ENCODE measurements around the gene GNAT2.
"Not testable (repeated sequence)": the region's sequence is repeated elsewhere in the genome, so short reads cannot be mapped to it uniquely, and the experiment has no call there.

GNAT2 gene

DNA sequence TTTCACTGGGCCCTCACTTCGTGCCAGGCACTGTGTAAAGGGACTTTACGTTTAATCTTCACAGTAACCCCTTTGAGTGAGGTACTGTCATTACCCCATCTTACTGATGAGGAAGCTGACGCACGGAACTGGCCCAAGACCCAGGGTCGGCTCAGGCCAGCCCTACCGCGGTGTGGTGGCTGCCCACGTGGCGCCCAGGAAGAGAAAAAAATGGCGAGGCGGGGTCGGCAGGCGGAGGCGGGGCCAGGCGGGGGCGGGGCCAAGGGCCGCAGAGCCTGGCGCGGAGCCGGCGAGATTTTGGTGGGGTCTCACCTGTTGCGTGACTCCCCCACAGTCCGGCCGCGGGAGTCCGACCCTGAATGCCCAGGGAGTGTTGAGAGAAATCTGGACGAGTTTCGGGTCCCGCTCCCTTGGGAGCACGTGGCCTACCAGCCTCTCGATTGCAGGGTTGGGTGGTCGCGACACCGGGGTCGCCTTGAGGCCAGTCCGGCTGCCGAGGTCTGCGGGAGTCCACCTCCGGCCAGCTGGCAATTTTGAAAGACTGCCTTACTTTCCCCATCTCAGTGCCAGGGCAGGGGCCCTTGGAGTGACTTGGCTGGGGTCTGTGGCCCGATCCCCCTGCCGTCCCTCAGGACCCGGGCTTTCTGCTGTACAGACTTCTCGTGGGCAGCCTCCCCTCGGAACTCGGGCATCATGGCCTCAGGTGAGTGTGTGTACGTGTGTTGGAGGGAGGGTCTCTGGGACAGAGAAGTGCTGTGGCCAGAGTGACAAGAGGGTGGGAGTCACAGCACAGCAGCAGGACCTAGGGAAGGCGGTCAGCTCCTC, at the start of gene GNAT2, which contains the start of gene AMPD2:
GNAT2 (minus strand) TSS at position 41 of the 825 bp plus-strand sequence. CDS start 6,746 bp downstream, outside the sequence.
AMPD2 (plus strand) TSS at position 262 of the 825 bp plus-strand sequence. CDS start 1,339 bp downstream, outside the sequence.
- peak; percentile 54 to 64 for DNase-seq (ENCODE audit: low read depth in 2 of 2)

DNA sequence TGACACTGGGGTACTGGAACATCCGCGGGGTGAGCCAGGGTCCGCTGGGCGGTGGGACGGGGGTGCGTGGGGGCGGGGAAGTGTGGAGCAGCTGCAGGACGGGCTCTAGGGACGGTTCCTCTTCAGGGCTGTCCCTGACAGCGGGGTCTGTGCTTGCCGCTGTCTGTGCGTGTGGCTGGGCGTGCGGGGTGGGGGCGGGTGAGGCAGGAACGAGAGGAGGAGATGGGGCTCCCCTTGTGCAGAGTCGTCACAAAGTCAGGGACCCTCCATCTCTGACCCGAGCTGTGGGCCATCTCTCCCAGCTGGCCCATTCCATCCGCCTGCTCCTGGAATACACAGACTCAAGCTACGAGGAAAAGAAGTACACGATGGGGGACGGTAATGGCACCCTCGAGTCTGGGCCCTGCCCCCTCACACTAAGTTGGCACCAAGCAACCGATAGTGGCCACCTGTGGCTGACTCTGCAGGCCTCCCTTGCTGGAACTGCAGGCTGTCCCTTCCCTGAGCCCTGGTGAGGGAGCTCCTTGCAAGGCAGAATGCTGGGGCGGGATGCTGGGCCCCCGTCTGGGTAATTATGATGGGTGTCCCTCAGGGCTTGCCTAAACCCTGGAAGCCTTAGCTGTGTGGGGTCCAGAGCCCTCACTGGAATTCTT, 48.8 kb upstream of the GNAT2 start:
- DNase-seq (ENCODE audit: low read depth in 2 of 2), result no peak

DNA sequence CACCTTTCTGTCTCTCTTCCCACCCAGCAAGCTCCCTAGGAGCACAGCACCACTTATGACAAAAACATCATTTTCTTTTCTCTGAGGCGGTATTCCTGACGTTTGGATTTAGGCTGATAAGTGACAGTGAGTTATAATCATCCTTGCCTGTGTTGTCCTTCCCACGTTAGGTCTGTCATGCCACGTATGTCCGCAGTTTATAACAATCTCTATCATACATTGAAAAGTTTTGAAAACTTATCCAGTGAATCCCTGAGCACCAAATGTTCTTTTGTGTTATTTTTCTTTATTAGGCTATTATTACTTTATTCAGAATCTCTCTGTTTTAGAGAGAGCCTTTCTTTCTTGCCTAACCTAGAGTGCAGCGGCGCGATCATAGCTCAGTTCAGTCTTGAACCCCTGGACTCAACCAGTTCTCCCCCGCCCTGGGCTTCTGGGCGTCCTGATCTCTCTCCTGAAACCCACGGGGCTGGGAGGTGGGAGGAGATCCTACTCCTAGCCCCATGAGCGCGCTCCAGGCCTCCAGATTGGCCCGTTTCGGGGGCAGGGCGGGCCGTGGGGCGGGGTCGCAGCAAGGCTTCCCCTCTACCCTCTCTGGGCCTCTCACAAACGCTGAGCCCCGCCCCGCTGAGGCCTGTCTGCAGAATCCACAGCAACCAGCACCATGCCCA, 48.2 kb upstream of the GNAT2 start, which contains the start of gene GSTM2:
GSTM2 (plus strand) TSS at position 606 of the 671 bp plus-strand sequence; CDS start at position 665, 59 bp downstream.
- DNase-seq (ENCODE audit: low read depth in 2 of 2), result peak; percentile 76 to 80

DNA sequence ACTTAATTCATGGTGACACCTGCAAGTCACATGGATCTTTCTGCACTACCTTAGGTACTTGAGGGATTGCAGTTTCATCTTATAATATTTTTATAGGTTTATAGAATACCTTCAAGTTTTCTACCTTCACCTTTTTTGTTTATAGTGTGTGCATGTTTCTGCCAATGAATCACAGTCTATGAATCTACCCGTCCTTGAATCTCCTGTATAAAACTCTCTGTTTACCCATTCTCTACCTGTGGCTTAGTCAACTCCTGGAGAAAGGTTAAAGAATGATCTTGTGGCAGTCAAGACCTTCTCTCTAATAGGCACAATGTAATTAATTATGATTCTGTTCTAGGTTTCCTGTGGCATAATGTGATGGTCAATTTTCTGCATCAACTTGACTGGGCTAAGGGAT, 45.3 kb upstream of the GNAT2 start:
- no peak for DNase-seq (ENCODE audit: low read depth in 2 of 2)

DNA sequence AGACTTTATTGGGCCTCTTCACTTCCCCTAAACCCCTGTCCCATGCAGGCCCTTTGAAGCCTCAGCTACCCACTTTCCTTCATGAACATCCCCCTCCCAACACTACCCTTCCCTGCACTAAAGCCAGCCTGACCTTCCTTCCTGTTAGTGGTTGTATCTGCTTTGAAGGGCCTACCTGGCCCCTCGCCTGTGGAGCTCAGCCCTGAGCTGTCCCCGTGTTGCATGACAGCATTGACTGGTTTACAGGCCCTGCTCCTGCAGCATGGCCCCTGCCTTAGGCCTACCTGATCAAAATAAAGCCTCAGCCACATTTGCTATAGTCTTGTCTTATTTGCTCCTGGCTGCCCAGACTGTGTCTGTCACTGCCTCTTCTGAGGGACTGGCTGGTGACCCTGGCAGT, 42.0 kb upstream of the GNAT2 start:
- no peak for DNase-seq (ENCODE audit: low read depth in 2 of 2)

DNA sequence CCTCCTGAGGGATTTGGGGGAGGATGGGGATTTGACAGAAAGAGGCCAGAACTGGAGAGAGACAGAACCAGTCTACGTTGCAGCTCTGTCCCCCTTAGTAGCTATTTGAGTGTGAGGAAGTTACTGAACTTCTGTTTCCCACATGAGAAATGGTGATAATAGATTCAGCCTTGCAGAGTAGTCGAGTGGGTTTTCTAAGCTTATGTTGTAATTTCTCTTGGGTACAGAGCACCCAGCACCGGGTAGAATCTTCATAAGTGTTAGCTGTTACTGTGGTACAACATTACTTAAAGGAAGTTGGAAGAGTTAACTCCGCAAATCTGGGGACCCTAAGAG, 41.2 kb upstream of the GNAT2 start:
- DNase-seq (ENCODE audit: low read depth in 2 of 2), result not testable (repeated sequence)

DNA sequence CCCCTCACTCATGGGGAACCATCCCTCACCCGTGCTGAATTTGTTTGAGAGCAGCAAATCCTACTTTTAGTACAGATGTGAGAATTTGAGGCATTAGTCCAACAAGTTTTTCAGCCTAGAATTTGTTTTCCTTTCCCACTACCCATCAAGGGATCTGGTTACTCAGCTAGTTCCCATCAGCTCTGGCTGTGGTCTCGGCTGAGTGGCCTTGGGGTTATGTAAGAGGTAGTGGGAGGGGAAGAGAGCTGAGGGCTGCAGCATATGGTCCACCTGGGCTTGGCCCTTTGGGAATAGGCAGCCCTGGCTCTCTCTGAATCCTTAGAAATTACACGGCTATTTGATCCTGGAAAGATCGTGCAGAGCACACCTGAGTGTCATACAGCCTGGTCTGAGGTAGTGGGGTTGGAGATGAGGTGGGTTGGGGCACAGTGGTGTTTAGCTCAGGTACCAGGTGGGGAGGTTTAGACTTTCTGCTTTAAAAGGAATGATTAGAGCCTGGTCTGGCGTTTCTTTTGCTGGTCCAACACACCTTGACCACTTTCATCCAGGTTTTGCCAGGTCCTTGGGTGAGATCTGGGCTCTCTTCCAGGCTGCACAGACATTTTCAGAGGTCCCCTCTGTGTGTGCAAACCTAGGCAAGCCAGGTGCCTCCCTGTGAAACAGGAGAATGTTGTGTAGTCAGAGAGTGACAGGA, 40.7 kb upstream of the GNAT2 start:
- no peak for DNase-seq (ENCODE audit: low read depth in 2 of 2)

DNA sequence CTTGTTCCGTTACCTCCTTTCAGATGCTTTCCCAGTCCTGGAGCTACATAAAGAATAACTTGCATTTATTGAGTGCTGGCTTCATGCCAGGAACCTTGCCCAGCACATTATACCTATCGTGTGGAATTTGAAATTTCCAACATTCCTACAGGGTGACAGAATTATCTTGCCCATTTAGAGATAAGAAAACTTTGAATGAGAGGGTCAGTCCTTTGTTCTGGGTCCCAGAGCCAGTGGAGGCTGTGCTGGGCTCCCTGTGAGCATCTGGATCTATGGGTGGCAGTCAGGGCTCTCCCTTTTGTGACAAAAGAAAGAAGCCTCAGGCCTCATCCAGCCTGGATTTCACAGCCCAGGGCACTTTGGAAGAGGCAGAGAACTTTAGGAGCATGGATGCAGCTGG, 39.7 kb upstream of the GNAT2 start:
- DNase-seq (ENCODE audit: low read depth in 2 of 2), result no peak

DNA sequence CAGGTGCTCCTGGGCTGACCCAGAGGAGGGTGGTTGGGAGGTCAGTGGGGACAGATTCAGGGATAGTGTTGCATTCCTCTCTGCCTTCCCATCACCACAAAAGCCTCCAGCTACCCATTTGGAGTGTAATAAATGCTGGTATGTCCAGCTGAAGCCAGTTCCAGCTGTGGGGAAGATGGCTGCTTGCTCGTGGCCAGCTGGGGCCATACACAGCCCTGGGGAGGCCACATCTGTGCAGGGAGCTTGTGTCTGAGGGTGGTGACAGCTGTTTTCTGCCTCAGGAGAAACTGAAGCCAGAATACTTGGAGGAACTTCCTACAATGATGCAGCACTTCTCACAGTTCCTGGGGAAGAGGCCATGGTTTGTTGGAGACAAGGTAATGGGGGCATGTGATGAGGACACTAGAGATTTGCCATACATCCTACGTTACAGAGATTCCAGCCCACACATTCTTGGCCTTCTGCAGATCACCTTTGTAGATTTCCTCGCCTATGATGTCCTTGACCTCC, 39.2 kb upstream of the GNAT2 start:
- no peak for DNase-seq (ENCODE audit: low read depth in 2 of 2)

DNA sequence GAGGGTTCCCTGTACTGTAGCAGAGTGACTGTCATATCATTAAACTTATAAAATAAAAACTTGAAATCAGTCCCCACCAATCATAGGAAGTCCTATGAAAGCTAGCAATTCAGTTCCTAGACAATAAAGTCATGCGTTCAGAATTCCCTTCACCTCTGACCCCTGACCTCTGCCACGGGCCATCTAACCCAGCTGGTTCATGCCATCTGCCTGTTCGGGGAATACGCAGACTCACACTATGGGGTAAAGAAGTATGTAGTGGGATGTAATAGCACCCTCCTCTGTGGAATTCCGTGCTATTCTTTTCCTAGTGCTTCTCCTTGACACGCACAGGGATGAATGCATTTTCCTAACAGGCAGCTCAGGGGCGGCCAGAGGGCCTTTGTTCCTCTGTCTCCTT, 38.6 kb upstream of the GNAT2 start:
- no peak for DNase-seq (ENCODE audit: low read depth in 2 of 2)

DNA sequence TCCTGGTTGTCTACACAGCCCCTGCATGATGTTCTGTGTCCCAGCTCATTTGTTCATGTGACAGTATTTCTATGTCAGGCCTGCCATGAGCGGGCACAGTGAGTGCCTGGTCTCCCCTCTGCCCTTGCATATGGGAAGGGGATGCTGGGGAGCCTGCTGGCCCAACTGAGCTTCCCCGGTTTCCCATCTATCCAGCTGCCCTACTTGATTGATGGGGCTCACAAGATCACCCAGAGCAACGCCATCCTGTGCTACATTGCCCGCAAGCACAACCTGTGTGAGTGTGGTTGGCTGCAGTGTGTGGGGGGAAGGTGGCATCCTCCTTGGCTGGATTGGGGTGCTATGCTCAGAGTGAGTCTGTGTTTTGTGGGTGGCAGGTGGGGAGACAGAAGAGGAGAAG, 38.0 kb upstream of the GNAT2 start:
- no peak for DNase-seq (ENCODE audit: low read depth in 2 of 2)

DNA sequence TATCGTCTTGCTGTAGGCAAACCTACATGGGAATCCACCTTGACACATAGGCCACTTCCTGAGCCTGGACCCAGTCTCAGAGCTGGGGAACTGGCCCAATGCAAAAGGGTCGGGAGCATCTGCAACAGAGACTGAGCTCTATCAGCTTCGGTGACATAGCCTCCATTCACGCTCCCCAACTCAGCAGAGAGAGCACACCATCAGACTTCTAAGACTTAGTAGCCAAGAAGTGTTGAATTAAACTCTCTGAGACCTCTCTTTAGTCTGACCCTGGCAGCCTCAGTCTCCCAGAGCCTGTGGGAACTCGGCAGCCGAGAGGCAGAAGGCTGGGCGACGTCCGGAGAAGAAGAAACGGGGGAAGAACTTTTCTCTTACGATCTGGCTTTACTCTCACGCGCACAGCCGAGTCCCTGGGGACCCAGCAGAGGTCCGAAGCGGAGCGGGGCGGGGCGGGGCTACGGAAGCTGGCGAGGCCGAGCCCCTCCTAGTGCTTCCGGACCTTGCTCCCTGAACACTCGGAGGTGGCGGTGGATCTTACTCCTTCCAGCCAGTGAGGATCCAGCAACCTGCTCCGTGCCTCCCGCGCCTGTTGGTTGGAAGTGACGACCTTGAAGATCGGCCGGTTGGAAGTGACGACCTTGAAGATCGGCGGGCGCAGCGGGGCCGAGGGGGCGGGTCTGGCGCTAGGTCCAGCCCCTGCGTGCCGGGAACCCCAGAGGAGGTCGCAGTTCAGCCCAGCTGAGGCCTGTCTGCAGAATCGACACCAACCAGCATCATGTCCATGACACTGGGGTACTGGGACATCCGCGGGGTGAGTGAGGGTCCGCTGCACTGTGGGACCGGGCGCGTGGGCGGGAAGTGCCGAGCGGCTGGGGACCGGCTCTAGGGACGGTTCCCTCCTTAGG, 36.5 kb upstream of the GNAT2 start, which contains the start of gene GSTM4:
GSTM4 (plus strand) TSS at position 485 of the 905 bp plus-strand sequence; CDS start at position 776, 291 bp downstream.
- DNase-seq (ENCODE audit: low read depth in 2 of 2), result peak; percentile 62 to 74

DNA sequence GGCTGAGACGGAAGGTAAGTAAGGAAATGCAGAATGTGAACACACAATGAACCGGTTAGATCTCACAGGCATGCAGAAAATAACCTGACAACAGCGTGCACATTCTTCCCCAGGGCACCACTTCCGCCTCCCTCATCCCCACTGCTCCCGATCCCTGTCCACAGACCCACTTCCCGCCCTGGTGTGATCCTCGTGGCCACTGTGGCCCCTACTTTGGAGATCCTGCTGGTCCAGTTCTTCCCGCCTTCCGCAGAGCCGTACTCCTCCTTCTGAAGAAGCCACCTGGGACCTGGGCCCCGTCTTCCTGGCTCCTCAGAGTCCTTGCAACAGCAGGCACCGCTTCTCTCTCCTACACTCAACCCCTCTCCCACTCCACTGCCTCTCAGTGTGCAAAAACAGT, 35.1 kb upstream of the GNAT2 start:
- DNase-seq (ENCODE audit: low read depth in 2 of 2), result no peak

DNA sequence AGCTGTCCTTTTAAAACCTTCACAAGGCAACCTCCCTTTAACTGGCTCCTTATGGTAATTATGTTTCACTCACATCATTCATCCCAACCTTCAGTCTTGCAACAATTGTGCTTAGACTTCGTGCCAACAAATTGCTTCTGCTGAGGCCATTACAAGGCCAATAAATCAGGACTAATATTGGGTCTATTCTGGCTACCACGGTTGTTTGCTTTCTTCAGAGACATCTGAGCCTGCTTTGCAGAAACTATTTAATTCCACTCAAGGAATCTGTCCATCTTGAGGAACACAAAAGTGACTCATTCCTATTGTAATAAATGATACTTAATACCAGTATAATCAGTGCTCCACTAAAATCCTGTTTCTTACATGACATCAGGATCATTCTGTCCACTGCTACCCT, 33.9 kb upstream of the GNAT2 start:
- no peak for DNase-seq (ENCODE audit: low read depth in 2 of 2)

DNA sequence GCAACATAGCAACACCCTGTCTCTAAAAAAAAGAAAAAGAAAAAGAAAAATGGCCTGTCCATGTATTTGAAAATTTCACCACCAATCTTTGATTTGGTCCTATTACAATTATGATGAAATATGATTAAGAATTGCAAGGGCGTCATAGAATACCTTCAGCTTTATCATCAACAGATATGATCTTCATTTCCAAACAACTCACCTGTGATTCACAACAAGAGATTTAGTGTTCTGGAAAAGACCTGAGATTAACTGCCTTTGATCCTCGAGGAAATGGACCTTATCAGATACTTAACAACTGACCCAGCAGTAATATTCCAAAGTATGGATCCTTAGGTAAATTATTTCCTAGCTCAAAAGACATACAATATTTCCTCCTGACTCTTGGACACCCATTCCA, 33.0 kb upstream of the GNAT2 start:
- DNase-seq (ENCODE audit: low read depth in 2 of 2), result no peak

DNA sequence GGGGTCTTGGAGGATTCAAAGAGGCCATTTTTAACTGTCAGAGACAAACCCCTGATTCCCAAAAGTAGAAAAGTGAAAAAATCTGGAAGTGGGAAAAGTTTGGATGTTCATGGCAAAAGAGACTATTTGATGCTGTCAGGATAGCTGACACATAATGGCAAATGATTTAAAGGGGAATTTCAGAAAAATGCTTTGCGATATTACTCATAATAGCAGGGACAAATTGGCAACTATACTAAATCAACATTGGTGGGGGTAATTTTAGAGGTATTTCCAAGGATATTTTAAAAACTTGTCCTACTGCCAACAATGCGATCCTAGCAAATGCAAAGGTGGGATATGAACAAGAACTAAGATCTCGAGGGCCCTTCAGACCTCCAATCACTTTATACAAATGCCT, 31.2 kb upstream of the GNAT2 start:
- DNase-seq (ENCODE audit: low read depth in 2 of 2), result no peak

DNA sequence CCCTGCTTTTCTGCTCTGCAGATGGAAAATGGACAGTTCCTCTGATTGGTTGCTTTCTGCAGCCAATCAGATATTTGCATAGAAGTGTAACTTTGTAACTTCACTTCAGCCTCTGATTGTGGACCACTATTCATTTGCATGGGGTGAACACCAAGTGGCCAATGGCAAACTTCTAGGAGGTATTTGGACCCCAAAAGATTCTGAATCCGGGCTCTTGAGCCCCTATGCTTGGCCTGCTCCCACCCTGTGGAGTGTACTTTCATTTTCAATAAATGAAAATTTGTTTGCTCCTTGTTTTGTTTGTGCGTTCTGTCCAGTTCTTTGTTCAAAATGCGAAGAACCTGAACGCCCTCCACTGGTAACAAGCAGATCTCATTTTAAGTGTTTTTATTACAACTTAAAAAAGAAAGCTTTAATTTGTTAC, 30.1 kb upstream of the GNAT2 start:
- DNase-seq (ENCODE audit: low read depth in 2 of 2), result no peak

DNA sequence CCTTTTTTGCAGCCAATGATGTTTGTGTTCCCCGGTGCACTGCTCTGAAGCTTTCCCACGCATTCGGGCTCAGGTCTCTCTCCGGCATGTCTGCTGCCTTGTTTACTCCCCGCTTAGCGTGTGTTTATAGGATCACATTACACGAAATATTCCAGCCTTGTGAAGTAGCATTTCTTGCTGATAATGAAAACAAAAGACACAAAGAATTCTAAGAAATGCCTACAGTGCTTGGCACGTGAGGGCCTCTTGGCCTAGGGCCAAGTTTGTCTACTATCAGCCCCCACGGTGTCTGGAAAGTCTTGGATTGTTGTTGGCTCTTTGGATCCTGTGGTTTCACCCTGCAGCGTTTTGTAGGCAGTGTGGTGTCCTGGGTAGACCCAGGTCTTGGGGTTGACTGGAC, 25.3 kb upstream of the GNAT2 start:
- no peak for DNase-seq (ENCODE audit: low read depth in 2 of 2)

DNA sequence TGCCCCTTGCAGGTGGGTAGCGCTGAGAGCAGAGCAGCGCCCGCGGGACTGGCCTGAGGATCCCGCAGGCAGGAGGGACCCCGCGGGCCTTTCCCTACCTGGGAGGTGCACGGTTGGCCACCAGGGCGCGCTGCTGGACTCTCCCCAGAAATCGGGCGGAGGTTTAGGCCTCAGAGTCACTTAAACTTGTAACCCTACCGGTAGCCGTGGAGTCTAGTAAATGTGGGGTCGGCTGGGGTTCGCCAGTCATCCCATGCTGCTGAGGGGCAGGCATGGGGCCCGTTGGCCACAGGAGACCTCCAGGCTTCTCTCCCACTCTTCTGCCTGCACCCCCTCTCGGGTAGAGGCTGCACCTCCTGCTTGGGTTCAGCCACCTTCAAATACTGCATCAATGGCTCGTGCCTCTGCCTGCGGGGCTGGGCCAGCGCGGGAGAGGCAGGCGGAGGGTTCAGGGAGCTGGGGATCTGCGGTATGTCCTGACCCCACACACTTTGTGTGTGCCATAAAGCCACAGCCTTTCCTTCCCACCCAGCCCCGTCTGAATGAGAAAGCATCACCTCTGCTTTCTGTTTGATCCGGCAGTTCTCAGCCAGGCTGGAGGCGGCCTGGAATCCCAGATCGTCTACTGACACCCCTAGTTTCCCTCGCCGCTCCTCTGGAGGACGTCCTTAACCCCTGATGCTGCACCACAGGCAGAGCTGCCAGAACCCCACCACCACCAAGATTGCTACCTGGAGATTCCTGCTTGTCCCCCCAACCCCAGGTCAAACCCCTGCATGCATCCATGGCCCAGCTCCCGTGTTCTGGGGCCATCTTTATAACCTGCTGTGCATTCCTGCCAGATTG, 24.2 kb upstream of the GNAT2 start:
- peak; percentile 87 to 88 for DNase-seq (ENCODE audit: low read depth in 2 of 2)

DNA sequence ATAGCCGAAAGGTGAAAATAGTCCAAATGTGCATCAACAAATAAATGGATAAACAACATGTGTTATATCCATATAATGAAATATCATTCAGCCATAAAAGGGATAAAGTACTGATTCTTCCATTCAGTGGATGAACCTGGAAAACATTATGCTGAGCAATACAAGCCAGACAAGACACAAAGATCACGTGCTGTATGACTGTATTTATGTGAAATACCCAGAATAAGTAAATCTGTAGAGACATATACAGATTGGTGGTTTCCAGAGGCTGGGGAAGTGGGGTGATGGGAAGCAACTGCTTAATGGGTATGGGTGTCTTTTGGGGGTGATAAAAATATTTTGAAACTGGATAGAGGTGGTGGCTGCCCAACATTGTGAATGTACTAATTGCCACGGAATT, 23.2 kb upstream of the GNAT2 start:
- no peak for DNase-seq (ENCODE audit: low read depth in 2 of 2)
